GM13976 (cell line): Measurements from ENCODE around the gene KRTAP25-1.

ENCODE experiments used
- DNase-seq: peaks from one replicate; pipeline ENCODE4 v3.0.0; 2012; ENCODE audit warnings: low spot score
- in situ Hi-C: fragments of 300-500 bp; cut with MboI; formaldehyde crosslinking; loops from one replicate; pipeline ENCODE4 v1.12.0; 2022; ENCODE audit warnings: low sequenced_read_pairs, mixed read lengths, inconsistent platforms; ENCODE audit not compliant: unreplicated experiment
- TF ChIP-seq, protein P1 (sequence below): IDR thresholded peaks from 2 replicates; pipeline ENCODE4 v1.5.1; 2012; ENCODE audit warnings: borderline replicate concordance, mild to moderate bottlenecking; ENCODE audit not compliant: insufficient read depth; ENCODE audit errors: extremely low read depth, missing control alignments, control extremely low read depth

KRTAP25-1 gene

DNA sequence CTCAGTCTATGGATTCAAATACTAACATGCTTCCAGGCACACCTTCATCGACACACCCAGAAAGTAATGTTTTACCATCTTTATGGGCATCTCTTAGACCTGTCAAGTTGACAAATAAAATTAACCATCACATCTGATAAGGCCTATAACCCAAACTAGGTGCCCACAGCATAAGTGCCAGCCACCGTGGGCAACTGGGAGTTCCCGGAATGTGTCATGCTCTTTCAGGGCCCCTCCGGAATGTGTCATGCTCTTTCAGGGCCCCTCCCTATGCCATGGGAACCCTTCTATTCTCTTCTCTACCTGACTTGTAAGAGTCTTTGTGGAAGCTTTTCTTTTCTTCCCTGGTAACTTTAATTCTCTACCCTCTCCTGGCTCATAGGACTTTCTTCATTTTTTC, 33.2 kb downstream of the KRTAP25-1 start:
- no peak for DNase-seq
- in situ Hi-C loops = no loop called here
- TF ChIP-seq, protein P1, sequence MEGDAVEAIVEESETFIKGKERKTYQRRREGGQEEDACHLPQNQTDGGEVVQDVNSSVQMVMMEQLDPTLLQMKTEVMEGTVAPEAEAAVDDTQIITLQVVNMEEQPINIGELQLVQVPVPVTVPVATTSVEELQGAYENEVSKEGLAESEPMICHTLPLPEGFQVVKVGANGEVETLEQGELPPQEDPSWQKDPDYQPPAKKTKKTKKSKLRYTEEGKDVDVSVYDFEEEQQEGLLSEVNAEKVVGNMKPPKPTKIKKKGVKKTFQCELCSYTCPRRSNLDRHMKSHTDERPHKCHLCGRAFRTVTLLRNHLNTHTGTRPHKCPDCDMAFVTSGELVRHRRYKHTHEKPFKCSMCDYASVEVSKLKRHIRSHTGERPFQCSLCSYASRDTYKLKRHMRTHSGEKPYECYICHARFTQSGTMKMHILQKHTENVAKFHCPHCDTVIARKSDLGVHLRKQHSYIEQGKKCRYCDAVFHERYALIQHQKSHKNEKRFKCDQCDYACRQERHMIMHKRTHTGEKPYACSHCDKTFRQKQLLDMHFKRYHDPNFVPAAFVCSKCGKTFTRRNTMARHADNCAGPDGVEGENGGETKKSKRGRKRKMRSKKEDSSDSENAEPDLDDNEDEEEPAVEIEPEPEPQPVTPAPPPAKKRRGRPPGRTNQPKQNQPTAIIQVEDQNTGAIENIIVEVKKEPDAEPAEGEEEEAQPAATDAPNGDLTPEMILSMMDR = no peak

DNA sequence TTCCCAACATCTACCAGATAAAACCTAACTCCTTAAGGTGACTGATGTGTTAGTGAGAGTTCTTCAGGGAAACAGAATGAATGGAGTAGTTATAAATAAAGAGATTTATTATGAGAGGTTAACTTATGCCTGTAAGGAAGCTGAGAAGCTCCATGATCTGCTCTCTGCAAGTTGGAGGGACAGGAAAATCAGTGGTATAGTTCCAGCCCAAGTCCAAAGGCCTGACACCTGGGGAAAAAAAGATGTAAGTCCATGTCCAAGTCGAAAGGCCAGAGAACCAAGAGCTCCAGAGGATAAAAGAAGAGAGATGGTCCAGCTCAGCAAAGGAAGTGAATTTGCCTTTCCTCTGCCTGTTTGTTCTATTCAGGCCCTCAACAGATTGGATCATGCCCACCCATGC, 33.6 kb downstream of the KRTAP25-1 start:
- DNase-seq = no peak
- TF ChIP-seq, protein P1 = no peak
- in situ Hi-C loops = no loop called here

DNA sequence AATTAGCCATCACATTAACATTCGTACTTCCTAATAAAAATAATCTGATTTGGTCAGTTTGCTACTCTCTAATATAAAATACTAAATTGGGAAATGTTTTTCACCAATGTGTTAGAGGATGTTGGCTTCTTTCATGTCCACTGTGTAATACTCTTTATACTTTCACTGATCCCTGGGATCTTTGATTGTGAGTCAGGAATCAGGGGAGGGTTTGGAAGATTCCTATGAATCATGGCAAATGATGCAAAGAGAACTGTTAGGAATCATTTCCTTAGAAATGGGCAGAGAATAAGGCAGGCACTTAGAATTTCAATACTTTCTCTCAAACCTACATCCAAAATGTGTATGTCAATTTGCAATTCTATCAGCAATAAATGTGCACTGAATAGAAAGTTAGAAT, 37.5 kb downstream of the KRTAP25-1 start:
- in situ Hi-C loops = no loop called here
- TF ChIP-seq, protein P1 = no peak
- DNase-seq = no peak

- DNase-seq = no peak
- in situ Hi-C loops = no loop called here
- TF ChIP-seq, protein P1 = no peak
These were observed 39.4 kb downstream of the KRTAP25-1 start for GRCh38 chr21:30249936-30250335.

DNA sequence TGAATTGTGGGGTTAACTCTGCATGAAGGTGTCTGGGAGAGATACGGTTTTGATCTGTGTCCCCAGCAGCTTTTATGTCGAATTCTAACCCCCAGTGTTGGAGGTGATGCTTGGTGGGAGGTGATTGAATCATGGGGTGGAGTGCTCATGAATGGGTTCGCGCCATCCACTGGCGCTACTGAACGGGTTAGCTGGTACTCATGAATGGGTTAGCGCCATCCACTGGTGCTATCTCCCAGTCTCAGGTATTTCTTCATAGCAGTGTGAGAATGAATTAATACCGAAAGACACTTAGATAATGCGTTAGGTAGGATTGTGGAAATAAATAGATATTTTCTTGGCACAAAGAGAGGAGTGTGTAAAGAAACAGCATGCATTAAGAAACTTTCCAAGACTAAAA, 40.5 kb downstream of the KRTAP25-1 start:
- TF ChIP-seq, protein P1 = no peak
- in situ Hi-C loops = no loop called here

DNA sequence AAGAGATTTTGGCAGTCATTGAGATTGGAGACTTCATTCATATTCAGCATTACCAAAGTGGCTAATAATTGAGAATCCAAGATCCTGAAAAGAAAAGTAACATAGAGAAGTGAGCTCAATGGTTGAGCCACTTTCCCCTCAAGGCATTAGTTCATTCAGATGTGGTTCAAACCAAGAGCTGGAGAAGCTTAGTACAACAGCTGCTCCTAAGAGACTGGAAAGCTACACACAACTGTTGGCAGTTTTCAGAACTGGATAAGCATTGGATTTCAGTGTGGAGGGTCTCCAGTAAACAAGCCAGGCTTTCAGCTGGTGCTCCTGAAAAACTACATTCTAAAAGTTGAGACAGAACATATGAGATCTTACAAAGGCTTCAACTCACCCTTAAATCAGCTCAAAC, 44.3 kb downstream of the KRTAP25-1 start:
- TF ChIP-seq, protein P1 = no peak
- in situ Hi-C loops = no loop called here
- no peak for DNase-seq

More for the DNA sequence above, 40.5 kb downstream of the KRTAP25-1 start:
- no peak for DNase-seq

DNA sequence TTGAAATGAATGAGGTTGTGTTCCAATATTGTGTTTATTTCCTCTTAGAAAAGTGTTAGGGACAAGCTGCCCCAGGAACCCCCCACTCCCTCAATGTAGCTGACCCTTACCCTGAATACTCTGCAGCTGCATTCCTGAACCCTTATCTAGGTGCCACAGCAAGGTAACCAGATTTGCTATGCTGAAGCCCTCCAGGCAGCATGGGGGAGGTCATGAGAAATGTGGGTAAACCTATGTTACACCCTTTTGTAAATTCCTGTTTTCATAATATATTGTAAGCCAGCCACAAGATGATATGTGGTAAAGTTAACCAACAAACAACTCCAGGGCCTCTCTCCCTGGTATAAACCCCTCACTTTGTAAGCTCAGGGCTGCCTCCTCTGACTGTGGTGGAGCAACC, 45.6 kb downstream of the KRTAP25-1 start:
- DNase-seq = no peak
- in situ Hi-C loops = no loop called here
- TF ChIP-seq, protein P1 = no peak
